ENCODE measurements around the gene DMRT2.

GRCh38 chr9:1025131-1025530 lies 25.0 kb upstream of the DMRT2 start:
- TF ChIP-seq CTCF (IDR thresholded peaks at IDR 0.05) (no peak), POLR2A (IDR thresholded peaks at IDR 0.05) (no peak)

Measured in heart left ventricle (tissue), 13 donors.